Esophagus squamous epithelium (tissue), 4 donors: ENCODE measurements around the gene ITPR2.

Experiments used
- POLR2A ChIP-seq, 4 donors: fragments of 450-650 bp; IDR thresholded peaks; one replicate each; pipeline ENCODE4 v1.6.1; 2017; ENCODE audit warnings: antibody characterized with exemption in 4 of 4, mild to moderate bottlenecking in 4 of 4, moderate library complexity in 3 of 4
- TF ChIP-seq, protein P1 (sequence below), 6 experiments: fragments of 450-650 bp in 4 of 6; fragments of 200-600 bp in 2 of 6; sonication (generic) in 2 of 6; IDR thresholded peaks; one replicate each; pipeline ENCODE4 v1.5.1; 2016 to 2019; ENCODE audit warnings: antibody characterized with exemption in 6 of 6, mild to moderate bottlenecking in 4 of 6, moderate library complexity in 4 of 6

DNA sequence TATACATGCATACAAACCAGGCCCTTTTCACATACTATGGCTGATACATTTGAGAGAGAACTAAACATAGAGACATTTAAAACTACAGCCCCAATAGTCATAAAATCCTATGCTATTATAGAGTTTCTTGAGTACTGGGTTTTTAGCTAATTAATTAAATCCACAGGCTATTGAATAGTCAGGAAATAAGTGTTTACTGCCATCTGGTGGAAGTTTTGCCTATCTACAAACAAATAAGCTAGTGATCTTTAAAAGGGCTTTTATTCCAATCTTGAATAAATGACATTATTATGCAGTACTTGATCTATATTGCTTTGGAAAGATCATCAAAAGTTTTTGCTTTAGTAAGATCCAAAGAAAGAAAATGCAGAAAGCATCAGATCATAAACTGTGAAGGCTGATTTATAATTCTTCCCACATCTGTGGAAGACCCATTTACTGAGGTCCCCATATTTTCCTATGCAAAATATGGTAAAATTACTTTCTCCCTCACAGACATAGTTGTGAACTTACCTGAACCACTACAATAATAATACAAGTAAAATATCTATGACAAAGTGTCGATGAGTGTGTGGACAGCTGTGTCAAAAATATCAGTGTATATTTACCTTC lies 131.3 kb downstream of the ITPR2 start:
- no peak for TF ChIP-seq POLR2A (IDR thresholded peaks at IDR 0.05)
- TF ChIP-seq, protein P1, sequence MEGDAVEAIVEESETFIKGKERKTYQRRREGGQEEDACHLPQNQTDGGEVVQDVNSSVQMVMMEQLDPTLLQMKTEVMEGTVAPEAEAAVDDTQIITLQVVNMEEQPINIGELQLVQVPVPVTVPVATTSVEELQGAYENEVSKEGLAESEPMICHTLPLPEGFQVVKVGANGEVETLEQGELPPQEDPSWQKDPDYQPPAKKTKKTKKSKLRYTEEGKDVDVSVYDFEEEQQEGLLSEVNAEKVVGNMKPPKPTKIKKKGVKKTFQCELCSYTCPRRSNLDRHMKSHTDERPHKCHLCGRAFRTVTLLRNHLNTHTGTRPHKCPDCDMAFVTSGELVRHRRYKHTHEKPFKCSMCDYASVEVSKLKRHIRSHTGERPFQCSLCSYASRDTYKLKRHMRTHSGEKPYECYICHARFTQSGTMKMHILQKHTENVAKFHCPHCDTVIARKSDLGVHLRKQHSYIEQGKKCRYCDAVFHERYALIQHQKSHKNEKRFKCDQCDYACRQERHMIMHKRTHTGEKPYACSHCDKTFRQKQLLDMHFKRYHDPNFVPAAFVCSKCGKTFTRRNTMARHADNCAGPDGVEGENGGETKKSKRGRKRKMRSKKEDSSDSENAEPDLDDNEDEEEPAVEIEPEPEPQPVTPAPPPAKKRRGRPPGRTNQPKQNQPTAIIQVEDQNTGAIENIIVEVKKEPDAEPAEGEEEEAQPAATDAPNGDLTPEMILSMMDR (IDR thresholded peaks at IDR 0.05) = peak; percentile 13 to 71 (median 54)
